ENCODE data around the gene F9.

The F9 gene

GRCh38 chrX:139596068-139596467 is 65.5 kb downstream of the F9 start:
- DNase-seq: no peak

GRCh38 chrX:139600105-139600504 is 69.6 kb downstream of the F9 start:
- no peak for DNase-seq

Measured in nucleus accumbens (tissue), 56 donors.